Measurements from ENCODE around the gene KDM4B.

DNA sequence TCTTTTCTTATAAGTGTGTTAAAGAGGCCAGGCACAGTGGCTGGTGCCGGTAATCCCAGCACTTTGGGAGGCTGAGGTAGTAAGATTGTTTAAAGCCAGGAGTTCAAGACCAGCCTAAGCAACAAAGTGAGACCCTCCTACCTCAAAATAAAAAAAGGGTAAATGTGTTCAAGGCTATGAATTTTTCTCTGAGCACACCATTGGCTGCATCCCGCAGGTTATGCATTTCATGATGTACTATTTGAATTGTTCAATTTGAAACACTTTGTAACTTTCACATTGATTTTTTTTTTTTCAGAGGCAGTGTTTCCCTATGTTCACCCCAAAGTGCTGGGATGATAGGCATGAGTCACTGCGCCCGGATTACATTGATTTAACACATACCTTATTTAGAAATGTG is 233.6 kb downstream of the KDM4B start:
- no peak for TF ChIP-seq POLR2A (IDR thresholded peaks at IDR 0.05)
- TF ChIP-seq, protein P1, sequence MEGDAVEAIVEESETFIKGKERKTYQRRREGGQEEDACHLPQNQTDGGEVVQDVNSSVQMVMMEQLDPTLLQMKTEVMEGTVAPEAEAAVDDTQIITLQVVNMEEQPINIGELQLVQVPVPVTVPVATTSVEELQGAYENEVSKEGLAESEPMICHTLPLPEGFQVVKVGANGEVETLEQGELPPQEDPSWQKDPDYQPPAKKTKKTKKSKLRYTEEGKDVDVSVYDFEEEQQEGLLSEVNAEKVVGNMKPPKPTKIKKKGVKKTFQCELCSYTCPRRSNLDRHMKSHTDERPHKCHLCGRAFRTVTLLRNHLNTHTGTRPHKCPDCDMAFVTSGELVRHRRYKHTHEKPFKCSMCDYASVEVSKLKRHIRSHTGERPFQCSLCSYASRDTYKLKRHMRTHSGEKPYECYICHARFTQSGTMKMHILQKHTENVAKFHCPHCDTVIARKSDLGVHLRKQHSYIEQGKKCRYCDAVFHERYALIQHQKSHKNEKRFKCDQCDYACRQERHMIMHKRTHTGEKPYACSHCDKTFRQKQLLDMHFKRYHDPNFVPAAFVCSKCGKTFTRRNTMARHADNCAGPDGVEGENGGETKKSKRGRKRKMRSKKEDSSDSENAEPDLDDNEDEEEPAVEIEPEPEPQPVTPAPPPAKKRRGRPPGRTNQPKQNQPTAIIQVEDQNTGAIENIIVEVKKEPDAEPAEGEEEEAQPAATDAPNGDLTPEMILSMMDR (IDR thresholded peaks at IDR 0.05), result no peak
- TF ChIP-seq EP300 (IDR thresholded peaks at IDR 0.05), result no peak
- TF ChIP-seq POLR2AphosphoS5 (IDR thresholded peaks at IDR 0.05), result no peak

Data from gastroesophageal sphincter (tissue), 3 donors.